Glomerular endothelial cell (primary cell): ENCODE data around the gene C1orf50. TPM values are rescaled to one million over a fixed set of nuclear protein-coding genes. Genes with fewer than 3 reads are reported as not detected.
"Not testable (repeated sequence)": the region's sequence is repeated elsewhere in the genome, so short reads cannot be mapped to it uniquely, and the experiment has no call there.

Experiments used
- DNase-seq: peaks from one replicate; pipeline ENCODE4 v3.0.0-alpha.2; 2011; ENCODE audit warnings: low read depth, low spot score; ENCODE audit errors: extremely low read depth
- total RNA-seq: library from RNA; depleted of rRNA; stranded (reverse); fragments of >200 nt; gene quantifications from 2 replicates; pipeline ENCODE4 v1.2.3, GENCODE V29; 2015

Gene C1orf50
- 5.3 and 11.6 TPM in 2 replicates for total RNA-seq

DNA sequence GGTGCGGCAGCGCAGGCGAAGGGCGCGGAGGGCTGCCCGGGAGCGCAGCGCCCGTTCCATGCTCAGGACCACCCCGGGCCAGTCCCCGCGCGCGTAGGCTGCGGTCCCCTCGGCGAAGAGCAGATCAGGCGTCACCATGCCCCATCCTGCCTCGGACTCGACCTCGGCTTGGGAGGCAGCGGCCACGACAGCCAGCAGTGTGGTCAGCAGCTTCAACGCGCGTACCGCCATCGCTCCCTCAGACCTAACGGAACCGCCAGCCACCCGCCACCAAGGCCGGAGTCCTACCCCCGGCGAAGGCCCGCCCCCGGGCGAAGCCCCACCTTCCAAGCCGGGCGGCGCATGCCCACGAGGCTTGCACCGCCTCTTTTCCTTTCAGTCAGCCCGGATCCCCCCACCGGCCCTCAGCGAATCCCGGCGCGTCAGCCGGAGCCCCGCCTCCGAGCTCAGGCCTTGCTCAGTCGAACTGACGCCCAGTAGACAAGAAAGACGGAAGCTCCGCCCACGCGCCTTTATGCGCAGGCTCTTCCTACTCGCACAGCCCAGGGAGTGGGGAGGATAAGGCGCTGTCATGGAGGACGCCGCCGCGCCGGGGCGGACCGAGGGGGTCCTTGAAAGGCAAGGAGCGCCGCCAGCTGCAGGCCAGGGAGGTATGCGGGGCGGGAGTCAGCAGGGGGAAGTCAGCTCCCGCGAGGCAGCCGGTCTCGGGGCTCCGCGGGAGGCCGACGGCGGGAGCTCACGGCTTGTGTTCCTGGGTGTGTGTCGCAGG lies at the start of gene C1orf50, which contains the start of gene P3H1:
TSS of gene C1orf50 (plus strand) at position 509 of the 769 bp plus-strand sequence. CDS start at position 572, 63 bp downstream.
TSS of gene P3H1 (minus strand) at position 288 of the 769 bp plus-strand sequence. CDS start at position 231, 57 bp downstream.
- peak; percentile 82 for DNase-seq

DNA sequence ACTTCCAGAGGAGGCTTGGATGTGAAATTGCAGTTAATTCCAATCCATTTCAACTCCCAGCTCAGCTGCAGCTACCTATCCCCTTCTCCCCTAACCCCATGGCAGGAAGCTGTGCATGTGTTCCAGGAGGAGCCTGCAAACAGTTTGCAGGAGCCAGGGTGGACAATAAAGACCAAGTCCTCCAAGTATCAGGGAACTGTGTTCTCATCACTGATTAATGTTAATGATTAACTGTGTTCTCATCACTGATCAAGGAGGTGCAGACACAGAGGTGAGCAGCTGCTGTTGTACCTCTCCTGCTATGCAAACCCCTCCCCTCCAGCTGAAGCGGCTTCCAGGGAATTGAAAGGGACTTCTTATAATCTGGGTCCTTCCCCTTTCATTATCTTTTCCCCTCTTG lies 46.2 kb upstream of the C1orf50 start:
- no peak for DNase-seq

DNA sequence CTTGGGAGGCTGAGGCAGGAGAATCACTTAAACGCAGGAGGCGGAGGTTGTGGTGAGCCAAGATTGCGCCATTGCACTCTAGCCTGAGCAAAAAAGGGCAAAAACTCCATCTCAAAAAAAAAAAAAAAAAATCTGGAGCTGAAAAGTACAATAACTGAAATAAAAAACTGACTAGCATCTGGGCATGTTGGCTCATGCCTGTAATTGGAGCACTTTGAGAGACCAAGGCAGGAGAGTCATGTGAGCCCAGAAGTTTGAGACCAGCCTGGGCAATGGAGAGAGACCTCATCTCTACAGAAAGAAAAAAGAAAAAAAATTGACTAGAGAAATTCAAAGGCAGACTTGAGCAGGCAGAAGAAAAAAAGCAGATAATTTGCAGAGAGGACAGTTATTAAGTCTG lies 45.1 kb upstream of the C1orf50 start:
- no peak for DNase-seq

DNA sequence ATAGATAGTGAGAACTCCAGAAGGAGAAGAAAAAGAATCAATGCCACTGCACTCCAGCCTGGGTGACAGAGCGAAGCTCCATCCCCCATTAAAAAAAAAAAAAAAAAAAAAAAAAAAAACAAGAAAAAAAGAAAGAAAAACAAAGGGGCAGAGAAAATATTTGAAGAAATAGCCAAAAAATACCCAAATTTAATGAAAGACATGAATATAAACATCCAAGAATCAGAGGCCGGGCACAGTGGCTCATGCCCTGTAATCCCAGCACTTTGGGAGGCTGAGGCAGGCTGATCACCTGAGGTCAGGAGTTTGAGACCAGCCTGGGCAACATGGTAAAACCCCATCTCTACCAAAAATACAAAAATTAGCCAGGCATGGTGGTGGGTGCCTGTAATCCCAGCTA lies 44.6 kb upstream of the C1orf50 start:
- not testable (repeated sequence) for DNase-seq

DNA sequence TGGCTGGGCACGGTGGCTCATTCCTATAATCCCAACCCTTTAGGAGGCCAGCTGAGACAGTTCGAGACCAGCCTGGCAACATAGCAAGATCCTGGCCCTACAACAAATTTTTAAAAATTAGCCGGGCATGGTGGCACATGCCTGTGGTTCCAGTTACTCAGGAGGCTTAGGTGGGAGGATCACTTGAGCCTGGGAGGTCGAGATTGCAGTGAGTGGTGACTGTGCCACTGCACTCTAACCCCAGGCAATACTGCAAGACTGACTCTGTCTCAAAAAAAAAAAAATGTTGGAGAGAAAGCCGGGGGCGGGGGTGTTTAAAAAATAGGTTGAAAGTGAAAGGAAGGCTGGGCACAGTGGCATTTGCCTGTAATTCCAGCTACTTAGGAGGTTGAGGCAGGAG lies 43.5 kb upstream of the C1orf50 start:
- DNase-seq: no peak

DNA sequence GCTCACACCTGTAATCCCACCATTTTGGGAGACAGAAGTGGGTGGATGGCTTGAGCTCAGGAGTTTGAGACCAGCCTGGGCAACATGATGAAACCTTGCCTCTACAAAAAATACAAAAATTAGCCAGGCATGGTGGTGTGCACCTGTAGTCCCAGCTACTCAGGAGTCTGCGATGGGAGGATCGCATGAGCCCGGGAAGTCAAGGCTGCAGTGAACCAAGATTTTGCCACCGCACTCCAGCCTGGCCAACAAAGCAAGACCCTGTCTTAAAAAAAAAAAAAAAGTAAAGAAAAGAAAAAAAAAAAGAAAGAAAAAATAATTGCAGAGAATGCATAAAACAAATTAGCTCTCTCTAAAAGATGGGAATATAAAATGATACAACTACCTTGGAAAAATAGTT lies 41.2 kb upstream of the C1orf50 start:
- not testable (repeated sequence) for DNase-seq

DNA sequence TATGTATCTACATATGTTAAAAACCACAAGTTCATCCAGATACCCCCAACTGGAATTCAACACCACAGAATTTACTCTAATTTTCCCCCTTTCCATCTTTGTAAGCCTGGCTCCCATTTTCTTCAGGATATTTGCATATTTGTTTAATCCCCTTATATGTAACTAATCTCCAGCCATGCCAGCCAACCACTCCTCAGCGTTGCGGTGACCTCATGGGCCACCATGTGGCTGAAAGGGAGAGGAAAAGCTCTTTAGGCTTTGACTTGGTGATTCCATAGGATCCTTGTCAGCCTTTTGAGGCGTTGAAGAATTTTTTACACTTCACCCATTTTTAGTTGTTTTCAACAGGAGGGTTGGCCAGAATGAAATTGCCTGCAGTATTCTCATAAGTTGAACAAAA lies 37.0 kb upstream of the C1orf50 start:
- DNase-seq: no peak

DNA sequence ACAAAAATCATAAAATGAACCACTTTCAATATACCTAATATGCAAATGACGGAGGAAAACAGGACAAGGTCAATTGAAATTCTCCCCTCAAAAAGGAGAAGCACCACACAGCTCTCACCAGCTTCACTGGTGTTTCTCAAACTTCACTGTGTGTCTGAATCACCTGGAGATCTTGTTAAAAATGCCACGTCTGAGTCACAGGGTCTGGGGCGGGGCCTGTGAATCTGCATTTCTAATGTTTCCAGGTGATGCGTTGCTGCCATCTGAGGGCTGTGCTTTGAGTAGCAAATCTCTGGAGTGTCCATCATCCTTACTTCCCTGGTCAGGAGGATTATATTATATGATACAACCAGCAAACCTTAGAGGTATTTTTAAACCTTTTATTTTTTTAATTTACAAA lies 36.1 kb upstream of the C1orf50 start:
- DNase-seq: no peak

DNA sequence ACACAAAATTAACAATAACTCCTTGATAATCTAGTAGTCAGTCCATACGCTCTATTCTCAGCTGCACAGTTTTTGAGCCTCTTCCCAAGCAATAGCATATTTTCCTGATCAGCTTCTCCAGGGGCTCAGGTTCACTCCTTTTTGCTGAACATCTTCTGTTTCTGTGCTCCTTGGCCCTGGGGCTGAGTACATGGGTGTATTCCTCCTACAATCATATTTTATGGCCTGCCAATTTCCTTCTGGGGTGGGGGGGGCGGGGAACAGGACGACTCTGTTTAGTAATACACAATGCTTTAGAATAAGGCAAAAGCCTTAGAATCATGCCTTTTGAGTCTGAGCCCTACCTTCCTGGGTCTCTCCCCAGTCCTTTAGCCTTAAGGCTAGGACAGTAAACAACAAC lies 35.5 kb upstream of the C1orf50 start:
- no peak for DNase-seq

DNA sequence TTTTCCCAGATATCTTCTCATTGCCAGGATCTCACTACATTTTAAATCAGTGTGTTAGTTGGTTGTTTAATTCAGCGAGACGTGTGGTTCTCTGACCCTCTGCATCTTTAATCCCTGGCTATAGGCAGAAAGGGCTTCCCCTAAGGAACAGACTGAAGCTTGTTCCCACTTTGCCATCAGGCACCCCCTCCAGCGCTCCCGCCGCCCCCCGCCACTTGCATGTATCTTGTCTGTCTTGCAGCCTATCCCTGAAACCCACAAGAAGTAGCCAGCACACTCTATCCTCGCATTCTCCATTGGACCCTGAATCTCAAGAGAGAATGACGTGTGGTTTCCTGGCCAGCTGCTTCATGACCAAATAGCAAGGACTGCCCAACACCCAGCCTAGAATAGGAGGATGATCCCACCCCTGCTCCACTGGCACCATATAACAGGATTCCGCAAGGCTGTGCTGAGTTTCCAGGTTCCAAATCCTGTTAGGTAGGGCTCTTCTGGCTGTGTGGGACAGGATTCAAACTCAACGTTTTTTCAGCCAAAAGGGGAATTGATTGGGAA lies 34.8 kb upstream of the C1orf50 start:
- no peak for DNase-seq

DNA sequence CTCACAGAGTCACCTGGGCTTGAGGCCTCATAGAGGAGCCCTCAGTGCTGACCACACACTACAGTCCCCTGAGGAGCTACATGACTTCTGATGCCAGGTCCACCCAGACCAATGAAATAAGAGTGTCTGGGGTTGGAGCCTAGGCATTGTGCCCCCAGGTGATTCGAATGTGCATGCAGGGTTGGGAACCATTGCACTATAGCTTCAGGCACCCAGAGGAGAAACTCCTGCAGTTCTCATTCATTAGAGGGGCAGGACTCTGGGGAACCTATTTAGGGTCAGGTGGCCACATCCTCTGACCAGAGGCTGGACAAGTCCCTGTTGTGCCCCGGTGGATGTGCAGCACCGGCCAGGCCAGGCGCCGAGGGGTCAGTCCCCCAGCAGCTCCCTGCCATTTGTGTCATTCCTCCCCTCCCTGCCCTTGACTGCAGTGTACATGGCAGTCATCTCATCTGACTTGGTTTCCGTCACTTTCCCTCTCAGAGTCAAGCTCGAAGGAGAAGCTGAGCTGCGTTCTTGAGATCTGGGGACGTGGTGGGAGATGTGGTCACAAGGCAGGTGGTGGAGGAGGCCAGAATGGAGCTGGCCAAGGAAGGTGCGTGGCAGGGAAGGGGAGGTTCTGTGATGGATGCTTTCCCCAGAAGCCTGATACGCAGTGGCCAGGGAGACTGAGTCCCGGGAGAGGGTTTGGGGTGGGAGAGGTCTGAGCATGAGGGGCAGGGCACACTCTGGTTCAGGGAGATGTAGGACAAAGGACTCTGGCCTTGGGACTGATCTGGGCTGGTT lies 33.4 kb upstream of the C1orf50 start:
- no peak for DNase-seq

DNA sequence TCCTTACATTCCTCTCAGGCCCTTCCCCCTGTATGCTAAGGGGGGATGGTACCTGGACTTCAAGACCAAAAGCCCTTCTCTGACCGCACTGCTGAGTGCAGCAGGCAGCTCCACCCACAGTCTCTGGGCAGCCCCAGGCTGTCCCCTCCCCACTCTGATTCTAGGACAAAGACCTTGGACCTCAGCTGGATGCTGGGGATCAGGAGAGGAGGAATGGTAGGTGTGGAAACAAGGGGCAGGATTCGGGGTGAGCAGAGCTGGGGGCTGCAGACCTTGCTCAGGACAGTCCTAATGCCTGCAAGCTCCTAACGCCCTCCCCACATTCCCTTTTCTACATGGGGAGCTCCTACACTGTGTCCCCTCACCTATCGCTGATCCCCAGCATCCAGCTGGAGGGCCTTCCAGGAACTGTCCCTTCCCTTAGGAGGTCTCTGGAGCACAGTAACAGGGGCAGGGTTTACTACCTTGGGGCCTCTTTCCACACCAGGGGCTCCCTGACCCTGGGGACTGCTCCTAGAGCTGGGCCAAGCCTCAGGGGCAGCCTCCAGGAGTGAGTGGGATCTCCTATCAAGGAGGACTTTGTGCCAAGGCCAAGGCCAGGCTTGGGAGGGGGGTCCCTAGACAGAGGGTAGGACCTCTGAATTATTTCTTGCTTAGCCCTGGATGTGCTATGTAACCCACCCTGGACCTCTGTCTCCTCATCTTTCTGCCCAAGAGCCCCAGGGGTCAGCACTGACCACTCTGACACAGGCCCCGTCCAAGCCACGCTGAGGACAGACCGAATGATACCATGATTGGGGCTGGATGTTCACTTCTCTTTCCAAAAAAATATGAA lies 32.6 kb upstream of the C1orf50 start:
- DNase-seq: no peak

DNA sequence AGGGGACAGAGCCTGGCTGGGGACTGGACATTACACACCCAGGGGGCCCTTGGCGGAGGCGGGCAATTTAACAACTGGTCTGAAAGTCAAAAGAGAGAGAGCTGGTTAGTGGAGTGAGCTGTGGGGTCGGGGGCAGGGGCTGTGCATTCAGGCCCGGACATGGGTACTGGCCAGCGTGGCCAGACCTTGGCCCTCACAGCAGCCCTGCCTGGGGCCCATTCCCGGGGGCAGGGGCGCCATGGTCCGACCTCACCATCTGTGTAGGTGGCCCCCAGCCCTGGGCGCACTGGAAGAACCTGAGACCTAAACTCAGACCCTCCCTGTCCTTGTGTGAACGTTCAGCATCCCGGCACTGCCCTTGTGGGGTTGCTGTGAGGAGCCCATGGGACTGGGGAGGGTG lies 32.0 kb upstream of the C1orf50 start:
- DNase-seq: no peak

DNA sequence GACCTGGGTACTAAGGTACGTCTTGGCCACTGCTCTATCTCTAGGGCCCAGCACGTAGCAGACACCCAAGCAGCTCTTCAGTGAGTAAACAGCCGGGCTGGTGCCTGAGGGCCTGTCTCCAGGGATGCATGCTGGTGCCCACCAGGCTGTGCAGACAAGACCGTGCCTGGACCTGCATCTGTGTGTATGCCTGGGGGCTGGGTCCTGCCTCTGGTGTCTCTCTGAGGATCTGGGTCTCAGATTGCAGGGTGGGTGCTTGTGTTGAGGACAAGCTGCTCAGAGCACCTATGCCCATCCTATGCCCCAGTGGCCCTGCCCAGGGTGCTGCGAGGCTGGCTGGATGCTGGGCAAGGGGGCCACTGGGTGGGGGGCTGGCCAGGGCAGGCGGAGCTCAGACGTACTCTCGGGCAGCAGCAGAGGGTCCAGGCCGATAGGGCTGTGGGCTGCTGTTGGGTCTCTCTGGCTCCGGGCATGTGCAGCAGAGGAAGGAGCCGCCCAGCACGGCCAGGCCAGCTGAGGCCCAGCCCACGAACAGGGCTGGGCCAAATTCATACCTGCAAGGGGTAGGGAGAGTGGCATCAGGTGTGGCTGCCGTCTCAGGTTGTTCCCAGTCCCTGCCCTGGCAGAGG lies 31.5 kb upstream of the C1orf50 start:
- DNase-seq: no peak

DNA sequence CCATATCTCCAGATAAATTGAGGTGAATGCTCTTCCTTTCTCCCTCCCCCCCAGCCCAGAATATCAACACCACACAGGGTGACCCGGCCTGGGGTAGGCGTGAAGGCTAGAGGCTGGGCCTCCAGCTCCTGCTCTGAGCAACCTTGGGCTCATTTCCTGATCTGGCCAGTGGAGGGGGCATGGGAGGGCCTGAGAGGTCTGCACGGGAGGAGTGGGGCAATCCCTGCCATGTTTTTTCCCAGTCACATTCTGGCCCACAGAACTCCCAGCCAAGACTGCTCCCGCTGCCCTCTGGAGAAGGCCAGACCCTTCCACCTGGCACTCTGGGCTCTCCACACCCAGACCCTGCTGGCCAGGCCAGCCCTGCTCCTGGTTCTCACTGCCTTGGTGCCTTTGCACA lies 30.9 kb upstream of the C1orf50 start:
- DNase-seq: no peak

DNA sequence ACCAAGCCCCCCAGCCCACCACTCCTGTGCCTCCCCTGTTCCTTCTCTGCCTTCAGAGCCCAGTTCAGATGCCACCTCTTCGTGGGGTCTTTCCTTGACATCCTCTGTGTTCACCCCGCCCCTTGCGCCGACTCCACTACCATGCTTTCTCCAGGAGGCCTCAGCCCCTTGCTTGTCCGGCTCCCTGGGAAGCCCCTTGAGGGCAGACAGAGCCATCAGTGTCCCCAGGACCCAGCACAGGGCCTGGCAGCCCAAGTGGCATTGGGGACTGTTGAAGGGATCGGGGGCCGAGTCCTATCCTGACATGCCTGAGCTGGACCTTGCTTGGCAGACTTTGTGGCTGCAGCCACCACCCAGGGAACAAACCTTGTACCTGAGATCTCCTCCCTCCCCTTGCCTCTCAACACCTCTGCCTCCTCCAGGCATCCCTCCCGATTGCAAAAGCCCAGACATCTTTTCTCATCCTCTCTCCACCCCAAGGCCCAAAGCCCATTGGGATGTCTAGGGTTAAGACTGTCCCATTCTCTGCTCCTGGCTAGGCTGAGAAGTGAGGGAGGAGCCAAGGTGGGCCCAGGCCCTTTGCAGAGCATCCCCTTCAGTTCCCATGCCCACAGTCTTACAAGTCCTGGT lies 30.4 kb upstream of the C1orf50 start:
- DNase-seq: no peak

DNA sequence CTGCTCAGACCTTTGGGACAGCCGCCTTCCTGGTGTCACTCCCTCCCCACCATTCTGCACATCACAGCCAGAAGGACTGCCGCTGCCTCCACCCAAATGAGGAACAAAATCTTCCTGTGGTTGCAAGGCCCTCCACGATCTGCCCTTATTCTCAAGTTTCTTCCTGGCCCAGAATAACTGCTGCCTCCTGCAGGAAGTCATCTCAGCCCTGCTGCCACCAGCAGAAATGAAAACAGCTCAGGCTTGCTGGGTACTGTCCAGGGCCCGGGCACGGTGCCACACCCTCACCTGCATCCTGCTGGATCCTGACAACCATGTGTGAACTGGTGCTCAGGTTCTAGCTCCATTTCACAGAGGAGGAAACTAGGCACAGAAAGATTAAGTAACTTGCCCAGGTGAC lies 29.8 kb upstream of the C1orf50 start:
- DNase-seq: no peak

DNA sequence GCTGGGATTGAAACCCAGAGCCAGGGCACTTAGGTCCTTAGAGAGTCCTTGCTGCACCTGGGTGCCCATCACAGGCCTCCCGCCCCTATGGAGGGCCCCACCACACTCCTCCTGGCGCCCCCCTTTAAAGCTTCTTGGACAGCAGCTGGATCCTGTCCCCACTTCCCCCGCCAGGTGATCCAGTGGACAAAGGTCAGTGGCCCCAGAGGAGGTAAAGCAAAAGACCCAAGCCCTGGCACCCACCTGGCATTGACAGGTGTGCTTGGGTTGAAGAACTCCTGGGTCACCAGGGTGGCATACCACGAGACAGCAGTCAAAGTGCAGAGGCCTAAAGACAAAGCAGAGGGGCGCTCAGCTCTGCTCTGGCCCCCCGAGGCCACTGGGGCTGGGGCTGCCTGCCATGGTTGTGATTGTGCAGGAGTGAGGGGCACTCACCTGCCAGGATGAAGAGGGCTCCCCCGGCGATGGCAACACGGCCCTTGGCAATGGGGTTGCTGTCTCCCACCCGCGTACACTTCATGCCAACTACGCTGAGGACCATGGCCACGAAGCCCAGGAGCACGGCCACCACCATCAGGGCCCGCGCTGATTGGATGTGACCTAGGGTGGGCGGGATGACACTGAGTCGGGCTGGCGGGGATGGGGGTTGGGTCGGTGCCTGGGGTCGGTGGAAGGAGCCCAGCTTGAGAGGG lies 28.9 kb upstream of the C1orf50 start:
- DNase-seq: no peak

DNA sequence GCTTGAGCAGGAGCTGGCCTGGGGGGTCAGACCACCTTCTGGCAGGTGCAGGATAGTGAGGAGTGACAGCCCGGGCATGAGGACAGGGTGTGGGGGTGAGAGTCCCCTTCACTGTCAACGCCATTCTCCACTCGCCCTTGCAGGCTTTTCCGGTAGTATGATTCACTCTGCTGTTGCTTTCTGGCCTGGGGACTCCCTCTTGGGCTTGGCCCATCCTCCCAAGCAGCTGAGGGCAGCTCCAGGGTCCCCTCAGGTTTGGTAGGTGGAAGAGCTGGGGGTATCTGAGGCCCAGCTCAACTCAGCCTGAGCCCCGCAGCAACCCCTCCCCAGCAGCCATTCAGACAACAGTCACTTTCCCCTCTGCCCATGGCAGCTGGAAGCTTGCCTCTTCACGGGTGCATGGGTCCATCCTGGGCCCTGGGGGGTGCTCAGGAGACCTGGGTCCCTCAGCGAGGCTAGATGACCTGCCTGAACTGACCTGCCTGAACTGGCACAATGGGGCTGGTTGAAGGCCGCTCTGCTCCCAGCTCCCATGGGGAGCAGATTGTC lies 28.3 kb upstream of the C1orf50 start:
- DNase-seq: no peak
